ENCODE data around the gene IFT88.

GRCh38 chr13:20708216-20708615, 141.3 kb downstream of the IFT88 start:
- TF ChIP-seq CTCF (IDR thresholded peaks at IDR 0.05) (no peak), EP300 (IDR thresholded peaks at IDR 0.05) (no peak)
